DND-41 (cell line): ENCODE data around the gene APOL6.

ENCODE experiments used
- ATAC-seq: fragments of 200-7000 bp; cut with Tn5 transposase; 3 replicates; pipeline ENCODE4 v1.9.1; 2021; ENCODE audit warnings: low read depth; ENCODE audit not compliant: insufficient read depth
- DNase-seq: peaks from one replicate; pipeline ENCODE4 v3.0.0-alpha.2; 2020
- H2AFZ ChIP-seq: 2 replicates; pipeline ENCODE4 v1.6.0; 2012; ENCODE audit warnings: low read depth, low read length
- H3K27ac ChIP-seq: 2 replicates; pipeline ENCODE4 v1.5.1; 2012; ENCODE audit warnings: low read length, inconsistent platforms
- H3K27me3 ChIP-seq: fragments of 200-600 bp; sonication (generic); 2 replicates; pipeline ENCODE4 v1.6.0; 2012; ENCODE audit warnings: low read length, mild to moderate bottlenecking, inconsistent platforms; ENCODE audit not compliant: insufficient read depth, poor library complexity
- H3K36me3 ChIP-seq: 2 replicates; pipeline ENCODE4 v1.5.1; 2012; ENCODE audit warnings: low read length, inconsistent platforms; ENCODE audit not compliant: insufficient read depth
- H3K4me1 ChIP-seq: 2 replicates; pipeline ENCODE4 v1.5.1; 2012; ENCODE audit warnings: mild to moderate bottlenecking, low read length; ENCODE audit not compliant: insufficient read depth
- H3K4me2 ChIP-seq: 2 replicates; pipeline ENCODE4 v1.6.0; 2012; ENCODE audit warnings: mild to moderate bottlenecking, moderate library complexity, low read length, inconsistent platforms; ENCODE audit not compliant: insufficient read depth
- H3K4me3 ChIP-seq, 2 experiments: fragments of 200-600 bp in 1 of 2; shearing (Covaris generic) in 1 of 2; 2 replicates each; pipeline ENCODE4 v1.5.1; 2012 to 2016; ENCODE audit warnings: inconsistent platforms in 2 of 2, low read length in 2 of 2, mild to moderate bottlenecking in 2 of 2, low read depth in 1 of 2, moderate library complexity in 1 of 2
- H3K79me2 ChIP-seq: 2 replicates; pipeline ENCODE4 v1.6.0; 2012; ENCODE audit warnings: low read length, inconsistent platforms; ENCODE audit not compliant: insufficient read depth
- H3K9ac ChIP-seq: 2 replicates; pipeline ENCODE4 v1.6.0; 2012; ENCODE audit warnings: low read depth, mild to moderate bottlenecking, inconsistent platforms, low read length, moderate library complexity
- H3K9me3 ChIP-seq: 2 replicates; pipeline ENCODE4 v1.5.1; 2012; ENCODE audit warnings: low read length, moderate library complexity, mild to moderate bottlenecking, inconsistent platforms; ENCODE audit not compliant: insufficient read depth, severe bottlenecking
- H4K20me1 ChIP-seq: 2 replicates; pipeline ENCODE4 v1.6.0; 2012; ENCODE audit warnings: low read length; ENCODE audit not compliant: insufficient read depth
- EZH2 ChIP-seq: IDR thresholded peaks from 3 replicates; pipeline ENCODE4 v1.6.1; 2012; ENCODE audit warnings: borderline replicate concordance, low read depth, mild to moderate bottlenecking, moderate library complexity, low read length, inconsistent platforms; ENCODE audit not compliant: severe bottlenecking
- TF ChIP-seq, protein P1 (sequence below): IDR thresholded peaks from 2 replicates; pipeline ENCODE4 v1.5.1; 2012; ENCODE audit warnings: borderline replicate concordance, low read length, moderate library complexity, mild to moderate bottlenecking; ENCODE audit not compliant: poor library complexity, severe bottlenecking; ENCODE audit errors: extremely low read depth

Gene APOL6

GRCh38 chr22:35611891-35612576, 36.2 kb upstream of the APOL6 start:
- Histone ChIP-seq H3K9ac (no peak overlapping the region), H2AFZ (no peak overlapping the region), H3K27me3 (no peaks in the 10 kb centered on the region), H3K4me3 (no peak overlapping the region), H3K27ac (no peak overlapping the region), H3K79me2 (no peaks in the 10 kb centered on the region), H3K9me3 (no peaks in the 10 kb centered on the region), H3K4me1 (peaks cover 8% of the 10 kb centered on the region; the same call in 1 of the 2 replicates), H4K20me1 (no peaks in the 10 kb centered on the region), H3K4me2 (no peak overlapping the region), H3K36me3 (no peaks in the 10 kb centered on the region)
- ATAC-seq = no peak
- no peak for DNase-seq
- TF ChIP-seq, protein P1, sequence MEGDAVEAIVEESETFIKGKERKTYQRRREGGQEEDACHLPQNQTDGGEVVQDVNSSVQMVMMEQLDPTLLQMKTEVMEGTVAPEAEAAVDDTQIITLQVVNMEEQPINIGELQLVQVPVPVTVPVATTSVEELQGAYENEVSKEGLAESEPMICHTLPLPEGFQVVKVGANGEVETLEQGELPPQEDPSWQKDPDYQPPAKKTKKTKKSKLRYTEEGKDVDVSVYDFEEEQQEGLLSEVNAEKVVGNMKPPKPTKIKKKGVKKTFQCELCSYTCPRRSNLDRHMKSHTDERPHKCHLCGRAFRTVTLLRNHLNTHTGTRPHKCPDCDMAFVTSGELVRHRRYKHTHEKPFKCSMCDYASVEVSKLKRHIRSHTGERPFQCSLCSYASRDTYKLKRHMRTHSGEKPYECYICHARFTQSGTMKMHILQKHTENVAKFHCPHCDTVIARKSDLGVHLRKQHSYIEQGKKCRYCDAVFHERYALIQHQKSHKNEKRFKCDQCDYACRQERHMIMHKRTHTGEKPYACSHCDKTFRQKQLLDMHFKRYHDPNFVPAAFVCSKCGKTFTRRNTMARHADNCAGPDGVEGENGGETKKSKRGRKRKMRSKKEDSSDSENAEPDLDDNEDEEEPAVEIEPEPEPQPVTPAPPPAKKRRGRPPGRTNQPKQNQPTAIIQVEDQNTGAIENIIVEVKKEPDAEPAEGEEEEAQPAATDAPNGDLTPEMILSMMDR = no peak
- no peak for TF ChIP-seq EZH2

GRCh38 chr22:35612903-35613302, 35.3 kb upstream of the APOL6 start:
- no peak overlapping the region for H3K4me2 ChIP-seq
- H3K27ac ChIP-seq = no peak overlapping the region
- no peak overlapping the region for H2AFZ ChIP-seq
- H4K20me1 ChIP-seq = no peaks in the 10 kb centered on the region
- H3K9me3 ChIP-seq = no peaks in the 10 kb centered on the region
- no peak overlapping the region for H3K4me3 ChIP-seq
- H3K4me1 ChIP-seq = peaks cover 11% of the 10 kb centered on the region; the same call in 1 of the 2 replicates
- ATAC-seq (no peak), DNase-seq (no peak)
- H3K79me2 ChIP-seq = no peaks in the 10 kb centered on the region
- no peak for TF ChIP-seq EZH2
- TF ChIP-seq, protein P1 = no peak
- no peak overlapping the region for H3K9ac ChIP-seq
- no peaks in the 10 kb centered on the region for H3K36me3 ChIP-seq
- H3K27me3 ChIP-seq = no peaks in the 10 kb centered on the region

DNA sequence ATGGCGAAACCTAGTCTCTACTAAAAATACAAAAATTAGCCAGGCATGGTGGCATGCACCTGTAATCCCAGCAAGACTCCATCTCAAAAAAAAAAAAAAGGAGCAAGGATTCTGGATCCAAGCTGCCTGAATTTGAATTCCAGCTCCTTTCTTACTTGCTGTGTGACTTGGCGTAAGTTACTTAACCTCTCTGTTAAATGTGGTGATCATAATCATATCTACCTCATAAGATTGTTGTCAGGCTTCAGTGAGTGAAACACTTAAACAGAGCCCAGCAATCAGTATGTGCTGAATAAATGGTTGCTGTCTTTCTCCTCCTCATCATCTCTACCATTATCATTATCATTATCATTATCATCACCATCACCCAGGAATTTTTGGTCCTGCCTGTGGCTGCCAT, 33.8 kb upstream of the APOL6 start:
- Histone ChIP-seq H3K27ac (no peak overlapping the region), H3K27me3 (no peaks in the 10 kb centered on the region), H4K20me1 (no peaks in the 10 kb centered on the region), H2AFZ (no peak overlapping the region), H3K4me1 (peaks cover 11% of the 10 kb centered on the region; the same call in 1 of the 2 replicates), H3K4me2 (no peak overlapping the region), H3K9ac (no peak overlapping the region), H3K9me3 (no peaks in the 10 kb centered on the region), H3K4me3 (no peak overlapping the region), H3K36me3 (no peaks in the 10 kb centered on the region), H3K79me2 (no peaks in the 10 kb centered on the region)
- ATAC-seq (no peak), DNase-seq (no peak)
- no peak for TF ChIP-seq EZH2
- TF ChIP-seq, protein P1 = no peak

DNA sequence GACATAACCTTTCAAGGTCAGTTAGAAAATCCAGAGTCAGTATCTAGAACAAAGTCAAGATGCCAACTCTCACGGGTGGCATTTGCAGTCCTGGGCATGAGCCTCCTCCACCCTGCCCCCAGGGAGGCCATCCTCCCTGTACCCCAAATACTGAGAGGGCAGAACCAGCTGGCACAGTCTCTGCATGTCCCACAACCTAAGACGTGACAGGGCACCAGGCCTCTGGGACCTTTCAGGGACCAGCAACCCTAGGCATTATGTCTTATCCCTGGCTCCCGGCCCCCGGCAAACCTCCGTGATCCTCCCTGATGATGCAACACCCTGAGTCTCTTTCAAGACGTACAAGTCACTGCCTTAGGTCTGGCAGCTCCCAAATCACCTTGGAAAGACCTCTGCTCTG, 33.1 kb upstream of the APOL6 start:
- H3K9ac ChIP-seq = no peak overlapping the region
- no peak overlapping the region for H3K27ac ChIP-seq
- no peaks in the 10 kb centered on the region for H3K79me2 ChIP-seq
- H3K4me3 ChIP-seq = no peak overlapping the region
- ATAC-seq (no peak), DNase-seq (no peak)
- no peaks in the 10 kb centered on the region for H3K27me3 ChIP-seq
- H3K9me3 ChIP-seq = no peaks in the 10 kb centered on the region
- no peak overlapping the region for H3K4me2 ChIP-seq
- H2AFZ ChIP-seq = no peak overlapping the region
- TF ChIP-seq EZH2 = no peak
- TF ChIP-seq, protein P1 = no peak
- H3K36me3 ChIP-seq = no peaks in the 10 kb centered on the region
- H4K20me1 ChIP-seq = no peaks in the 10 kb centered on the region
- H3K4me1 ChIP-seq = peaks cover 11% of the 10 kb centered on the region; the same call in 1 of the 2 replicates
